ENCODE data around the gene PRUNE2.
"Not testable (repeated sequence)": the region's sequence is repeated elsewhere in the genome, so short reads cannot be mapped to it uniquely, and the experiment has no call there.

PRUNE2 gene

DNA sequence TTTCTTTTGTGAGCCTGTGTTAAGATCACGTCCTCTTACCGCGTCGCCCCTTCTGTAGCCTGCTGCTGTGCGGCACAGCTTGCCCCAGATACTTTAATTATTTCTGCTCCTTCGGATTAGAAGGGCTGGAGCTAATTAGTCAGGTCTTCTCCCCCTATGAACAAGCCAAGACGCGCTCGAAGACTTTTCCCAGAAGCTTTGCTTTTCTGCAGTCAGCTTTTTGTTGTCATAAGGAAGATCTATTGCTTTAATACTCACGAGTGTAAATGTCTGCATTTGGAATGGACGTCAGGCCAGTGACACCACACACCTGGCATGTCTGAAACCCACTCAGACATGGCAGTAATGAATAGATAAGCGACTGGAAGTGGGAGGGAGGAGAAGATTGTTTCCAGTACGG lies 37.0 kb downstream of the PRUNE2 start:
- DNase-seq (ENCODE audit: low read depth) = no peak

DNA sequence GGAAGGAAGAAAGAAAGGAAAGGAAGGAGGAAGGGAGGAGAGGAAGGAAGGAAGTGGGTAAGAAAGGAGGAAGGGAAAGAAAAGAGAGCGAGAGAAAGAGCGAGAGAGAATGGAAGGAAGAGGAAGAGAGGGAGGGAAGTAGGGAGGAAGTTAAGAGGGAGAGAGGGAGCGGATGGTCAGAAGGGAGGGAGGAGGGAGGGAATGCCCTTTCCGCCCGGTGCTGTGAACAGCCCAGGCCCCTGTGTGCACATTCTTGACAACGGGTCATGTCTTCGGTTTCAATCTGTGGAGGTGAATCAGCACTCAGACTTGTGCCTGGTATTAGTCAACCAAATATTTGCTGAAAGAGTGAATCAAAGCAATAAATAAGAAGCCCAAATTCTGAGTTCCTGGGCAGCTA lies 39.2 kb downstream of the PRUNE2 start:
- peak; percentile 64 for DNase-seq (ENCODE audit: low read depth)

DNA sequence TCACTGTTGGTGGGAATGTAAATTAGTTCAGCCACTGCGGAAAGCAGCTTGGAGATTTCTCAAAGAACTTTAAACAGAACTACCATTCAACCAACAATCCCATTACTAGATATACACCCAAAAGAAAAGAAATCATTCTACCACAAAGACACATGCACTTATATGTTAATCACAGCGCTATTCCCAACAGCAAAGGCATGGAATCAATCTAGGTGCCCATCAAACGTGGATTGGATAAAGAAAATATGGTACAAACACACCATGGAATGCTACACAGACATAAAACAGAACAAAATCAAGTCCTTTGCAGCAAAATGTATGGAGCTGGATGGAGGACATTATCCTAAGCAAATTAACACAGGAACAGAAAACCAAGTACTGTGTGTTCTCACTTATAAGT lies 42.1 kb downstream of the PRUNE2 start:
- DNase-seq (ENCODE audit: low read depth) = no peak

DNA sequence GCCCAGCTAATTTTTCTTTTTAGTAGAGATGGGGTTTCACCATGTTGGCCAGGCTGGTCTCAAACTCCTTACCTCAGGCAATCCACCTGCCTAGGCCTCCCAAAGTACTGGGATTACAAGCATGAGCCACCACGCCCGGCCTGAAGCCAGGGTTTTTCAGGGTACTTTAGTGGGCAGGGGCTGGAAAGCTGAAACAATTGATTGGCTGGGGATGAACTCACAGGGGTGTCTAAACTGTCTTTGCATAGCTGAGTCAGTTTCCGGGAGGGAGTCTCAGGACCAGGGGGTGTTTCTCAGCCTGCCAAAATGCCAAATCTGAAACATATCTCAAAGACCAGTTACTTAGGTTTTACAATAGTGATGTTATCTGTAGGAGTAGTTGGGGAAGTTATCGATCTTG lies 46.1 kb downstream of the PRUNE2 start:
- DNase-seq (ENCODE audit: low read depth) = no peak

DNA sequence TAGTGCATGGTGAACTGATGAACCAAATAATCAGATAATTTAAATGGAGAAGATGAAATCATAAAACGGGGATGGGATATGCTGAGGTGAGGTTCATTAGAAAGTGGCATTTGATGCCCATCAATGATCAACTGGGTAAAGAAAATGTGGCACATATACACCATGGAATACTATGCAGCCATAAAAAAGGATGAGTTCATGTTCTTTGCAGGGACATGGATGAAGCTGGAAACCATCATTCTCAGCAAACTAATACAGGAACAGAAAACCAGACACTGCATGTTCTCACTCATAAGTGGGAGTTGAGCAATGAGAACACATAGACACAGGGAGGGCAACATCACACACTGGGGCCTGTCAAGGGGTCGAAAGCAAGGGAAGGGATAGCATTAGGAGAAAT lies 47.7 kb downstream of the PRUNE2 start:
- not testable (repeated sequence) for DNase-seq (ENCODE audit: low read depth)

DNA sequence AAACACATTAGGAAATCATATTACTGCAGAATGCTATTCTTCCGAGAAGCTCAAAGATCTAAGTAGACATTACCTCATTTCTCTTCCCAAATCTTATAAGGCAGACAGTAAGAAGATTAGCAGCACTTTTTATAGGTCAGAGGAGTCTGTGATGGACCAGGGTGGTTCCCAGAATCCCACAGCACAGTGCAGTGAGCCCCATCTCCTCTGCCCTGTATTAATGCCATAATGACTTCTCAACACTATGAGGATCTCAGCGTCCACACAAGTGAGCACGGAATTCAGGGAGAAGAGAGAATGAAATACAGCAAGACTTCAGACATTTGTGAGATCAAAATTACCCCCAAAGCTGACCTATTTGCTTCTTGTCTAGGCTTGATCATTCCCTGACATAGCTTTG lies 49.9 kb downstream of the PRUNE2 start:
- DNase-seq (ENCODE audit: low read depth) = no peak

DNA sequence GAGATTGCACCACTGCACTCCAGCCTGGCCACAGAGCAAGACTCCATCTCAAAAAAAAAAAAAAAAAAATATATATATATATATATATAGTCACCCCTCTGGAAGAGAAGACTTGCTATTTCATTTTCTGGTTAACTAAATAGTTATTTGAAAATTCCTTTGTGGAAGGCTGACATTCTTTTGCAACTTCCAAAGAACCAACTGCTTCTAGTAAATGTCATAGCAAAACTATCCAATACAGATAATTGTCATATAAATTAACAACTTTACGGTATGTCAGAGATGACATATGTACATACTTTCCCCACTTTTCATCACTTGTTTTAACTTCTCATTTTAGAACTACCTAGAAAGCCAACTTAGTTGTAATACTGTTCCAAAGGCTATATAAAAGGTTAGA lies 50.9 kb downstream of the PRUNE2 start:
- DNase-seq (ENCODE audit: low read depth) = no peak

DNA sequence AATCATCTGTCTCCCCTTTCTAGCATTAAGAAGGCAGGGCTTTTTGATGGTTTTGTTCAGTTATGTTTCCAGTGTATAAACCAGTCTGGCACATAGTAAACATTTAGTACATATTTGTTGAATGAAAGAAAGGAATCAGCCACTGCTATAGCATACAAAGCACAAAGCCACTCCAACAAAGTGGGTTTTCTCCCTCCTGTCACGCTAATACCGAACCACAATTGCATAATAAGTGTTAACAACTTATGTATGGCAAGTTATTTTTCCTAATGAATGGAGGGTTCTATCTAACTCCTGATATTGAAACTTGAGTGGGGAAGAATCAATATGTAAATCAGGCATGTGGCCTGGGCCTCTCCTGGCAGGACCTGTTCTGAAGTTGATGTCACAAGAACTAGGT lies 53.9 kb downstream of the PRUNE2 start:
- no peak for DNase-seq (ENCODE audit: low read depth)

DNA sequence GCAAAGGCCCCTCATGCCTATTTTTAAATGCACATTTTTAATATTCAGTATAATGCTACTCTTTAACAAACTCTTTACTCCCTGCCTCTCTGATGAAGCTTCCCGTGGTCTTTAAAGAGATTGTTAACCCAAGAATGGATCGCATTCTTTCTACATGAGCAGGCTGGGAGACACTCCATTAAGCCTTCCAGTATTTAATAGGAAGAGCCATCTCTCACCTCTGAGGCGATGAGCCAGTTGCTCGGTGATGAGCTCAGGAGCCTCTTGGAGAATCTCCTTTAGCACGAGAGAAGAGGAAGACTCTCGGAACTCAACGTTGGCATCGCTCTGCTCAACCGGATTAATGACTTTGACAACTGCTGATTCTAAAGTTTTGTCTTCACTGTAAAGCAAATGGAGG lies 59.6 kb downstream of the PRUNE2 start:
- no peak for DNase-seq (ENCODE audit: low read depth)

DNA sequence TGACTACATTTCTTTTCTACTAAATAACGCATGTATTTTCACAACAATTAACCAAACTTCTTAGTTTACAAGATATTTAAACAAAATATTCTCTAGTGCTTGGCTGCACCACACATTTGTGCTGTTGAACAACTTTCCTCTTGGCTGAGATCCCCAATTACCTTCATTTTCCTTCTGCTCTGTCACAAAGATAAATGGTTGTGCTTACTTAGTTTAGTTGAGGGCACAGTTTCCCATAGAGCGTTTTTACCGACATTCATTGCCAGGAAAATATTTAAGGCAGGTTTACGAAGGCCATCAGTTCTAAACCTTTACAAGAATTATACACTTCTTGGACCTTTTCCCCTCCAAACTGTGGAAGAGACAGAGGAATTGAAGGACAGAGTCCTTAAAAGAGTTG lies 60.7 kb downstream of the PRUNE2 start:
- DNase-seq (ENCODE audit: low read depth) = no peak

DNA sequence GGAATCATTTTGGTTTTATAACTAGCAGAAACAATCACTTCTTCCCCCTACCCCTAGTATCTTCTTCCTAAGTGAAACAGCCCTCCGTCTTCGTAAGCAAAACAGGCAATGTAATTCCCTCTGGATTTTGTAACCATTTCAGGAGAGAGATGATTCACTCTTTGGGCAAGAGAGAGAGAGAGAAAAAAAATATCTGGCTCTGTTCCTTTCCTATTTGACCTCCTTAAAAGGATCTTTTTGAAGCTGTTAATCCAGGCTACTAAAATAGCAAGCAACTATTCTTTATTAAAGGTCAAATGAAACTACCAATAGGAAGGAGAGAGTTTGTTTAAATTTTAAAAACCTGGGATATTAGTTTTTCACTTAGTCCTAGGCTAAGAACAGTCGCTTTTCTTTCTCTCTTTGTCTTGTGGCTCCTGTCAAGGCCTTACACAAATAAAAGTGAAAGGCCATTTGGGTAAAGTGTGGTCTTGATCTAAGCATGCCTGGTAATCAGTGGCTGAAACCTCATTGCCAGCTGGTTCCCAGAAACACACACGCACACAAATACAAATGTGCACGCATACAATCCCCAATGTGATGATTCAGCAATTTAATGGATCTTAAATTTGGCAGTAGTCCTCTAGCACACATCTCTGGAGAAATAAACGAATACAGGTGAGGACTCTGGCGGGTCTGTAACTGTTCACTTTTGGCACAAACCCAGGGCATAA lies 70.2 kb downstream of the PRUNE2 start:
- DNase-seq (ENCODE audit: low read depth) = peak; percentile 40

DNA sequence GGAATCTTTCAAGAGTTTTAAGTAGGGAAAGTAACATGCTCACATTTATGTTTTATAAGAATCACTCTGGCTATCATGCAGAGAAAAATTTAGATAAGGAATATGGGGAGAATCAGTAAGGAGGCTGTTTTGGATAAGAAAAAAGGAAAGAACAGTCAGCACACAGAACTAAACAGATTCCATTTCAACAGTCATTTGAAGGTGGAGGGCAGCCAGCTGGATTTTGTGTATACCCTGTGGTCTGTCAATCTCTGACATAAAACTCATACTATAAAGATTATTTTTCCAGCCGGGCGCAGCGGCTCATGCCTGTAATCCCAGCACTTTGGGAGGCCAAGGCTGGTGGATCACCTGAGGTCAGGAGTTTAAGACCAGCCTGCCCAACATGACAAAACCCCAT lies 77.5 kb downstream of the PRUNE2 start:
- DNase-seq (ENCODE audit: low read depth) = no peak

DNA sequence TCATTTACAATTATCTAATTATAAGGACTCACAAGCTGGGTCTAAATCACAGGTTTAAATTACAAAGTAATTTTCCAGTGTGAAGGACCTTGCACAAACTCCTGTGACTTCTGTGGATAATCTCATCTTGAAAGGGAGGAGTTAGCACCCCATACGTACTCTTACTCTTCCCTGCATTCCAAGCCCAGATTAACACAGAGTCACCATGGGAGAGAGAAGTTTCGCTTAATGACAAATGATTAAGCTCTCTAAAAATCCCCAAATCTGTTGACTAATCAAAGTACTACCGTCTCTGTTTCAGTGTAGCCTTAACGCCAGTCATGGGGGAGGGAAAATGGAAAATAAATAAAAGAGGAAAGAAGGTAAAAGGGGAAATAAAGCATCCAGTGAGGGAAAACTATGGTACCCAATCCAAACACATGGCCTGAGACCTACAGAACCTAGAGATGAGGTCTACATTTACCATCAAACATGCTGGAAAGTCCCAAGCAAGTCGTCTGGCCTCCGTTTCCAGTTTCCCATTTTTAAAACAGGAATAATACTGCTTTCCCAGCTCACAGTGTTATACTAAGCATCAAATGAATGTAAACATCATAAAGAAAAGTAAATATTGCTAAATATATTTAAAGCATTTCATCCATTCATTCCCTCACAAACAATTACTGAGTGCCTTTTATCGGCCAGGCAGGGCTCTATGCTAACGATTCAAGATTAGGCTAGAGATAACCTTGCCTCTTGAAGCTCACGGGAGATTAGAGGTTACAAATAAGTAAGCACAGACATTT lies 78.4 kb downstream of the PRUNE2 start:
- DNase-seq (ENCODE audit: low read depth) = no peak

DNA sequence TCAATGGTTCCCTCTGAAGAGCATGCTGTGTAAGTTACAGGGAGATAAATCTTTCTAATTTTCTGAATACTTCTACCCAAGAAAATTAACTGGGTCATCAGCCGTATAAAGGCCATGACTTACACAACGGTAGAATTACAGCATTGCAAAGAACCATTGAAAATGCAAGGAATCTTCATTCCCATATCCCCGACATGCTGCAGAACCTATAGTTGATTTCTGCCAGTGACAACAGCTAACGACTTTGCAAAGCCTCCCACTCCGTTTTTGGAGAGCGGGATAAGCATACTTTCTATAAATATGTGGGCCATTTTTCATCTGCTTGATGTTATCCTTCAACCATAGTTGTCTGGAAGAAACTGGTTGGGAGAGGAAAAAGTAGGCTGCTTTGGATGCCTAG lies 85.5 kb downstream of the PRUNE2 start:
- no peak for DNase-seq (ENCODE audit: low read depth)

DNA sequence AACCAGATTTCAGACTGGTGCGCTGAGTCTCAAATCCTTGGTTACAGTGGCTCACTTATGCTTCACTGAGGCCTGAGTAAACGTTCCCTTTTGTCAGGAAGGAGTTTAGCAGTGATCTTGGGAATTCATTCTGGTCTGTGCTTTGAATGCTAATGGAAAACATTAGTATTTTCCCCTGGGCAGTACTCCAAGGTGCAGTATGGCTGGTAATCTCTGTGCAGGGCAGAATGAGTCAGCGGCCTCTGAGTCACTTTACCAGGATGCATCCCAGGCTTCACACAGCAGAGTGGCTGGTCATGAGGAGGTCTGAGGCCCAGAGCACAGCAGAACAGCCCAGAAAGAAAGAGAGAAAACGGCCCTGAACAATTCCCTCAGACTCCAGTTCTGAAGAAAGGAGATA lies 87.6 kb downstream of the PRUNE2 start:
- peak; percentile 91 for DNase-seq (ENCODE audit: low read depth)

DNA sequence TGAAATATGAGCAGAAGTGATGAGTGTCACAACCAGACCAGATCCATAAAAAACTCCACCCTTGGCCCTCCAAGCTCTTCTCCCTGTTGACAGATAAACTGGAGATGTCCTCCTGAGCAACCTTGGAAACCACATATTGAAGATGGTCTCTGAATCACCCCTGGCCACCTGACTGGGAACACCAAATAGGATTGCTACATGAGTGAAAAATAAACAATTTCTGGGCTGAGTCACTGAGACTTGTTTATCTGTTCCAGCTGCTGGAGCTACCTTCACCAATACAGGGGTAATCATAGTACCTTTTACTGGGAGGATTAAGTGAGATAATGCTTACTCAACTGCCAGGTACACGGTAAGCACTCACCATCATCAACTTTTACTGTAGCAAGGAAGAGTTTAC lies 88.4 kb downstream of the PRUNE2 start:
- DNase-seq (ENCODE audit: low read depth) = peak; percentile 37

DNA sequence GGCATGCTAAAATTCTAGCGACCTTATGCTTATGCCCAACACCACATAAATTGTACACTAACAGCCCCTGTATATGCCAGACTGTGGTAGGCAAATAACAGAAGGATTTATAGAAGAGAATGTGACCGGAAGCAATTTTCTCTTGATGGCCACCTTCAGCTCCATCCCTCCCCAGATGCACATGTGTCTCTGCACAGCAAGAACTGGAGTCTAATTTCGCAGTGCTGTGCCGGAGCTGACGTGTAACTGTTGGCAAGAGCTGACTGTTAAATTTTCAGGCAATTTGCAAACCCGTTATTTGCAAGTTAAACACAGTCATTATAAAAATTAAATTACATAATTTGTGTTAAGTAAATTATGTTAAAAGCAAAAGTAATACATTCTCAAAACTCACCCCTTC lies 93.3 kb downstream of the PRUNE2 start:
- no peak for DNase-seq (ENCODE audit: low read depth)

DNA sequence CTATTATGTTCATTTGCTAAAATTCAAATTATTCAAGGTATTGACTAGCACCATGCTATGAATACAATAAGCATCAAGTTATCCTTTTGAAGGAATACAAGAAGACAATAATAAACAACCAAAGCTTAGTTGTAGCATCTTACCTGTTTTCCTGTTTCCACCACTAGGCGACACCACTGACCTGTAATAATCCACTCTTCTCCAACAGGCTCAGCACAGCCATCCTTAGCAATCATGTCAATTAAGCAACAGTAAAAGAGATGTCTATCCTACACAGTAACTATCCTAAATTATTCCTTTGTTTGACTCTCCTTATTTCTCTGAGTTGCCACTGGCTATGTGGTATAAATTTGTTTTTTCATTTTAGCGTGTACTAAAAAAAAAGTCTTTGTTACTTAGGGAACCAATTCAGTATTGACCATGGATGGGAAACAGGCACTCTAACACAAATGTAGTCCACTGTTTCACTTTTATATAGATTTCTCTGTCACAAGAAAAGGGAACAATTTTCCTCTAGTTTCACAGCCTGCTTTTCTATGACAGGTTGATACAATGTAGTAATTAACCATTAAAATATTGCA lies 95.4 kb downstream of the PRUNE2 start:
- DNase-seq (ENCODE audit: low read depth) = peak; percentile 36

DNA sequence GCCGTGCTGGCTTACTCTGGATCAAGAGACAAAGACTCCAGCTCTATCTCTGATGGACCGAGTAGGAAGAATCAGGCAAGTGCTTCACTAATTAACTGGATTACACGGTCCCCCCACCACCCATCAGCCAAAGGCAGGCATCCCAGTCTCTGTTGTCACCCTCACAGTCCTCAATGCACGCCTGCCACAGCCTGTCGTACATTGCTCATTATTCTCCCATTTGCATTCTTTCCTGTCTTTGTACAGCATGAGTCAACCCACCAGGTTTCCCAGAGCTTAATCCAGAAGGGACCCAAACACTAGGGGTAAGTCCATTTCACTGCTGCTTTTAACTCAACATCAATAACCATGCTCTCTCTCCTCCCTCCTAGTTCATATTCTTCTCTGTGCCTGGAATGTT lies 97.3 kb downstream of the PRUNE2 start:
- DNase-seq (ENCODE audit: low read depth) = no peak

DNA sequence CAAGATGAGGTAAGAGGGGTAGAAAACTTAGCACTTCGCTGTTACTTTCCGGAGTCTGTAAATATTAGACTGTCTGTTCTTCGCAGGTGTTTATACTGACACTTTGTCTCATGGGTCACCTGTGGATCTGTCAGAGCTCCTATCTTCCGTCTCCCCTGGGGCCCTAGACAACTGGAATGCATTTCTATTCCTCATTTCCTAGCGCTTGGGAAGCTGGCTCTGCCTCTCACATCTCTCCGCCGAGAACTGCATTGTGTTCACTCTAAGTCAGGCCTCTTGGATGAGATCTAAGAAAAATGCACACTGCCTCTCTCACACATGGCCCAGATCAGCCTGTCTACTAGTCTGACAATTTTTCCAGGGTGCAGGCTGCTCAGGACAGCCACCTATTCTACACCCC lies 102.2 kb downstream of the PRUNE2 start:
- DNase-seq (ENCODE audit: low read depth) = no peak

DNA sequence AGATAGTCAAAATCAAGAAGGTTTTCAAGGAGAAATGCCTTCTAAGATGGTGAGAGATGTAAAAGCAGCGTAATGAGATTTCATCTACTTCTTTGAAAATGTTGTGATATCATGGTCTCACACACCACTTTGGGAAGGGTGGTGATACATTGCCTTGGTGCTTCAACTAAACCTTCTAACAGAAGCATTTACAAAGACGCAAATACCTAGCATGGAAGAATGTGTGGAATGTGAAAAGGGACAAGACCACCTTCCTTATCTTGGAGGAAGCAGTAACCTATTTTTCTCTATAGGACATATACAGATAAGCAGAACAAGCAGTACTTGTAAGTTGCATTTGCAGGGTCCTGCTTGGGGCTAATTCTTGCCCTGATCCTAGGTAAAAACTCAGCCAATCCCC lies 102.8 kb downstream of the PRUNE2 start:
- no peak for DNase-seq (ENCODE audit: low read depth)

DNA sequence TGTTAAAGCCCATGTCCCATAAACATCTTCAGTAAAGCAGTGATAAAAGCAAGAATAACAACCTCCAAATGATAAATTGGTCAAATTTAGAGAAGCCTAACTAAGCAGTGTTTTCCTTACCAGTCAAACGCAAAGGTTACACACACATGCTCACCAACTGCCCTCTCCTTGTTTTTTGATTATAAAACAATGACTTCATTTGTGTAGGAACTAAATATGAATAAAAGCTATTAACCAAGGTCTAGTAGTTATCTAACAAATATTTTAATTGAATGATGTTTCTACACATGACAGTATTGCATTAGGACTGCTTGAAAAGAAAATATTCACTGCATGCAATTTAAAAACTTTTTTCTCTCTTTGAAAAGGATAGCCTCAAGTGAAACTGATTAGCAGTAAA lies 105.0 kb downstream of the PRUNE2 start:
- DNase-seq (ENCODE audit: low read depth) = no peak

DNA sequence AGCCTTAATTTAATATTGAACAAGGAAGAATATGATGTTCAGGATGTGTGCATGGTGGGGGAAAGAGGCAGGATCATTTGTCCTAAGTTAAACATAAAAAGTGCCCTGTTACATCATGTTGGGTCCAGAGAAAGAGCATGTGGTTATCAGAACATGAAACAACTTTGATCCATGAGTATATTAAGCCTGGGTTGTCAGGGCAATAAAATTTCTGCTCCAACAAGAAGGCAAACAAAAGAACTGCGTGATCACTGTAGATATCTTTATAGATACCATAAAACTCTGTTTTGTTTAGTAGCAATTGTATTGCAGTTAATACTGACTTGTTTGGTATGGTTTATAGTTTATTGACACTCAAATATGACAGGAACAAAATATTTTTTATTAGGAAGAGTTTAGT lies 106.4 kb downstream of the PRUNE2 start:
- no peak for DNase-seq (ENCODE audit: low read depth)

DNA sequence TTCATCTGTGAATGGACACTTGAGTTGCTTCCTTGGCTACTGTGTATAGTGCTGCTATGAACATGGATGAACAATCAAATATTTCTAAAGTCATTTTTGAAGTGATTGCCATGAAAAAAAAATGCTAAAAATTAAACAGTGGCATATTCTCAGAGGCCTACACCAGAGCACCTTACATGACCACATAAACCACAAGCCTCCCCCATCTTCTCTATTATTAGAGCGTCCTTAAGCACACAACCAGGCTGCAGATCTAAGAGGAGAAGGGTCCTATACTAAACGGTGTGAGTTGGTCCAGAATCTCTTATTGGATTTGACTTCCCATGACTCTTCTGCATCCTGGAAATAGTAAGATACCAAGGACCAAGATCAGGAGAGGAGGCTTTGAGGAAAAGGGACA lies 107.4 kb downstream of the PRUNE2 start:
- DNase-seq (ENCODE audit: low read depth) = no peak
